Mesodermal cell (in vitro differentiated cells): ENCODE data around the gene HINT1.

Experiments
- H3K27ac ChIP-seq: 2 replicates; pipeline ENCODE4 v1.7.0; 2013; ENCODE audit warnings: mild to moderate bottlenecking, low read depth, low read length, moderate library complexity; ENCODE audit not compliant: severe bottlenecking
- H3K36me3 ChIP-seq: 2 replicates; pipeline ENCODE4 v1.7.1; 2013; ENCODE audit warnings: mild to moderate bottlenecking, low read length, moderate library complexity; ENCODE audit not compliant: control insufficient read depth, insufficient read depth
- H3K4me1 ChIP-seq: one replicate; pipeline ENCODE4 v1.7.1; 2013; ENCODE audit warnings: mild to moderate bottlenecking, low read length; ENCODE audit not compliant: insufficient read depth, control insufficient read depth, poor library complexity, severe bottlenecking
- H3K4me3 ChIP-seq: 2 replicates; pipeline ENCODE4 v1.7.0; 2013; ENCODE audit warnings: low read length, control low read depth, mild to moderate bottlenecking; ENCODE audit not compliant: insufficient read depth, poor library complexity, severe bottlenecking; ENCODE audit errors: extremely low read depth
- H3K9me3 ChIP-seq: 2 replicates; pipeline ENCODE4 v1.7.1; 2013; ENCODE audit warnings: mild to moderate bottlenecking, low read length, moderate library complexity; ENCODE audit not compliant: control insufficient read depth
- WGBS, 2 experiments: methylation state at CpG; one replicate each; pipeline ENCODE4 v1.1.5; 2013; ENCODE audit warnings: missing lambda C conversion rate in 2 of 2; ENCODE audit not compliant: insufficient coverage in 2 of 2; 5-methylcytosine and 5-hydroxymethylcytosine counted together

Gene HINT1

DNA sequence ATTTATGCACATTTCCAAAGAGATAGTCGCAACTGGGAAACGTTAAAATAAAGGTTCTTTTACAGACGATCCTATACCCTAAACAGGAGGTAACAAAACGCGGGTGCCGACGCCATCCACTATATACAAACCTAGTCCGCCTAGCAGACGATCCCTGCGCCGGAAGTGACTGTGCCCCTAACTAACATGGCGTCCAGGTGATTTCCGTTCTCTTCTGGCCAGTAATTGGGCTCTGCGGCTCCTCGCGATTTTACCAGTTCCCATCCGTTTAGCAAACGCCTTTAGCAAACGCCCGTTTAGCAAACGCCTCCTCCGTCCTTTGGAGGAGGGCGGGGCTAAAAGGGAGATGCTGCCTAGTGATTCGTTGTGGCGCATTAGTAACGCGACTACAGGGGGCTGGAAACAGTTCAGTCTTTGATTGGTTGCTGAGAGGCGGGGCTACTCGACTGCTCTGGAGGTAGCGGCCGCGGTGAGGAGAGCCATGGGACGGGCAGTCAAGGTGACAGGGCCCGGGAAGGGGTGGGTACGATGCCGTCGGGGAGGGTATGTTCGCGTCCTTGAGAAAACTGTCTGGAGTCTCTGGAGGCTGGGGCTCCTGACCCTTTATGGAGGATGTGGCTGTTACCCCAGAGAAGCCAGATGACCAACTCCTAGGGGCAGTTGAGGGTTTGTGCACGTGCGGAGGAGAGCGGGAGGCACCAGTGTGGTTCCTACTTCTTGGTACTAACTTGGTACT lies 5.7 kb upstream of the HINT1 start, which contains the start of gene LYRM7:
TSS of gene LYRM7 (plus strand) at position 405 of the 736 bp plus-strand sequence. CDS start at position 482, 77 bp downstream.
- WGBS, 2 experiments = 0% methylated on average over 32 to 34 of the region's 42 CpGs
- Histone ChIP-seq H3K36me3 (no peaks in the 10 kb centered on the region), H3K4me1 (no peaks in the 10 kb centered on the region), H3K9me3 (no peaks in the 10 kb centered on the region), H3K4me3 (peak within 1 kb of the TSS; percentile 68), H3K27ac (peak within 1 kb of the TSS; percentile 57)

GRCh38 chr5:131169810-131170539 lies 4.9 kb upstream of the HINT1 start:
- 58 to 70% methylated on average over 5 to 9 of the region's 16 CpGs for WGBS, 2 experiments
- H3K27ac ChIP-seq = peak overlapping the region; percentile 57

DNA sequence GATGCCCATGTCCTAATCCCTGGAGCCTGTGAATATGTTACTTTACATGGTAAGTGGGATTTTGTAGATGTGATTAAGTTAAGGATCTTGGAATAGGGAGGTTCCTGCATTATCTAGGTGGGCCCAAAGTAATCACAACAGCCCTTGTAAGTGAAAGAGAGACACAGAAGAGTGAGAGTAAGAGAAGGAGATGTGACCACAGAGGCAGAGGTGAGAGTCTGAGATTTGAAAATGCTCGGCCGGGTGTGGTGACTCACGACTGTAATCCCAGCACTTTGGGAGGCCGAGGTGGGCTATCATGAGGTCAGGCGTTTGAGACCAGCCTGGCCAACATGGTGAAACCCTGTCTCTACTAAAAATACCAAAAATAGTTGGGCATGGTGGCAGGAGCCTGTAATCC lies 2.6 kb upstream of the HINT1 start:
- Histone ChIP-seq H3K4me1 (no peaks in the 10 kb centered on the region), H3K4me3 (no peak overlapping the region), H3K9me3 (no peaks in the 10 kb centered on the region), H3K27ac (no peak overlapping the region), H3K36me3 (peaks cover 8% of the 10 kb centered on the region)
- WGBS, 2 experiments = 90 to 92% methylated on average over 5 of the region's 5 CpGs

More at GRCh38 chr5:131169810-131170539, 4.9 kb upstream of the HINT1 start:
- Histone ChIP-seq H3K9me3 (no peaks in the 10 kb centered on the region), H3K4me3 (peak overlapping the region; percentile 68), H3K4me1 (no peaks in the 10 kb centered on the region), H3K36me3 (no peaks in the 10 kb centered on the region)

- H3K36me3 ChIP-seq = peaks cover 39% of the 10 kb centered on the region
- H3K4me3 ChIP-seq = peak overlapping the region; percentile 82
- 0 to 1% methylated on average over 36 to 61 of the region's 73 CpGs for WGBS, 2 experiments
- no peaks in the 10 kb centered on the region for H3K9me3 ChIP-seq
- peak overlapping the region; percentile 83 for H3K27ac ChIP-seq
- H3K4me1 ChIP-seq = no peaks in the 10 kb centered on the region
Observed at GRCh38 chr5:131164191-131165118, 601 bp downstream of the HINT1 start.

DNA sequence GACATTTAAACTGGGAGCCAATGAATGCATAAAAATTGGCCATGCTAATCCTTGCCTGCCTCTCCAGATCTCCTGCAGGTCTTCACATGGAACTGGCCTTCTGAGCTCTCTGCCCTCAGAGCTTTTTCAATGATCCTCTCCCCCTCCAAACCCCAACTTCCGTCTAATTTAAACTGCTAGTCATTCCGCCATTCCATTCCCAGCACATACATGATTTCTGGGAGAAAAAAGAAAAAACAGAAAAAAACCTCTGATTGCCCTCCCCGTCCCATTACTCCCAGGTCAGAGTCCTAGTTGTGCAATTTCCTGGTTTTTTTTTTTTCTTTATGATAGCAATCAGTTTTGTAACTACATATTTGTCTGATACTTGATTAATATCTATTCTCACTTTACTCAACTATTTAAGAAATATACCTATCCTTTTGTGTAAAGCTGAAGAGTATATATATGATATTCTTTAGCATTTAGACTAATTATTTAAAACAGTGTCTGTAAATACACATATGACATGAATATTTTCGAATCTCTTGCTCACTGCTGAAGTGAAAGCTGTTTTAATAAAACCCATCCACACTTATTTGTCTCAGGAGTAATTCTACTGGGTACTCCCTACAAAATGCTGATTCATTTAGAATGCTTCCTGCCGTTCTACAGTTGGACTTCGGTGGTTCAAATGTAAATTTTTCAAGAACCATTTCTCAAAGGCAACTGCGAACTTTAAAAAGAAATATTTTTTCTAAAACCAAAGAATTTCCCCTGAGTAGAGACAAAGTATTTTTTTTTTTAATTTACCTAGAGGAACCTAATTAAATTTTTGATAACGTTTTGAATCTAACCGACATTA lies 1.6 kb downstream of the HINT1 start:
- H3K4me3 ChIP-seq = peak overlapping the region; percentile 82
- H3K36me3 ChIP-seq = peaks cover 49% of the 10 kb centered on the region
- no peaks in the 10 kb centered on the region for H3K4me1 ChIP-seq
- H3K9me3 ChIP-seq = no peaks in the 10 kb centered on the region
- H3K27ac ChIP-seq = peak overlapping the region; percentile 83
- 20 to 33% methylated on average over 1 to 3 of the region's 9 CpGs for WGBS, 2 experiments

DNA sequence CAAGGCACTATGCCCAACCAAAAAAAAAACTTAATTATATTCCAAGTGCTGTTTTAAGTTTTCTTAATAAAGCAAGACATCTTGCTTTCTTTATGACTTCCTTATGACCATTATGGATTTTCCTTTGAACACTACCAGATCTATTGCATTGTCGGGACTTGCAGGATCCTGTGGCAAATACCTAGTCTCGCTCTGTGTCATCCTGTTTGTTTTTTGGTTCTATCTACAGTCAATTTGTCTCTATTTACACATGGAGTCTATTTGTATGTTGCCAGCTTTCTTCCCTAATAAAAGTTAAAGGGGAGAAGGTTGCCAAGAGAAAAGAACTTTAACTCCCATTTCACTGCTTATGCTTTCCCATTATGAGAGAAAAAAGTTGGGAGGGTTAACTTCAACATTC lies 4.9 kb downstream of the HINT1 start:
- Histone ChIP-seq H3K36me3 (peaks cover 70% of the 10 kb centered on the region), H3K9me3 (no peaks in the 10 kb centered on the region), H3K4me1 (no peaks in the 10 kb centered on the region), H3K4me3 (no peak overlapping the region), H3K27ac (no peak overlapping the region)
- 100% methylated on average over 1 of the region's 2 CpGs for WGBS, 2 experiments

GRCh38 chr5:131156957-131157356 lies 8.1 kb downstream of the HINT1 start:
- peaks cover 56% of the 10 kb centered on the region for H3K36me3 ChIP-seq

GRCh38 chr5:131156385-131156784 lies 8.7 kb downstream of the HINT1 start:
- H3K9me3 ChIP-seq = no peaks in the 10 kb centered on the region
- WGBS, 2 experiments = 62 to 100% methylated on average over 1 to 2 of the region's 2 CpGs
- H3K4me3 ChIP-seq = no peak overlapping the region
- peaks cover 50% of the 10 kb centered on the region for H3K36me3 ChIP-seq
- no peaks in the 10 kb centered on the region for H3K4me1 ChIP-seq
- no peak overlapping the region for H3K27ac ChIP-seq

More at GRCh38 chr5:131156957-131157356, 8.1 kb downstream of the HINT1 start:
- H3K27ac ChIP-seq = no peak overlapping the region
- no peaks in the 10 kb centered on the region for H3K9me3 ChIP-seq
- no peak overlapping the region for H3K4me3 ChIP-seq
- no peaks in the 10 kb centered on the region for H3K4me1 ChIP-seq
- WGBS, 2 experiments = 93 to 100% methylated on average over 3 to 5 of the region's 5 CpGs

DNA sequence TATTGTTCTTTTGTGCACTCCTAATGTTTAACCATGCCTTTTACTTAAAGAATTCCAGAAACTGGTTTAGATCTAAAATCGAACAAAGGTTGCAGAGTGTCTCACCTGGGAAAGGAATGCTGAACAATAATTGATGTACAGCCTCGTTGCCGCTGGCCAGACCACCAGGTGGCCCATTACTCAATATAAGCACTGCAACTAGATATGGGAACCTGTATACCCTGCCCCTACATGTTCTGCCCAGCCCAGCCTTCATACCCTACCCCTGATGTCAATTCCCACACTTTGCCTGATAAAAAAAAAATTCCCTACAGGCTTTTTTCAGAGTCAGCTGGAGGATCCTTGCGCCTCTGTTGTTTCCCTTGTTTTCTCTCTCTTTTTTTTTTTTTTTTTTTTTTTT lies 13.8 kb downstream of the HINT1 start:
- Histone ChIP-seq H3K4me3 (no peak overlapping the region), H3K9me3 (no peaks in the 10 kb centered on the region), H3K27ac (no peak overlapping the region), H3K4me1 (no peaks in the 10 kb centered on the region), H3K36me3 (peaks cover 9% of the 10 kb centered on the region)
- WGBS, 2 experiments = 87 to 90% methylated on average over 2 to 3 of the region's 4 CpGs
